Astrocyte (in vitro differentiated cells and primary cell): Measurements from ENCODE around the gene ATL2.

Experiments
- EZH2 ChIP-seq: IDR thresholded peaks from 2 replicates; pipeline ENCODE4 v1.6.1; 2012; ENCODE audit warnings: mild to moderate bottlenecking, low read length, inconsistent platforms; ENCODE audit not compliant: insufficient read depth
- TF ChIP-seq, protein P1 (sequence below): IDR thresholded peaks from 2 replicates; pipeline ENCODE4 v1.5.1; 2011; ENCODE audit warnings: low read depth, mild to moderate bottlenecking, inconsistent platforms, low read length, moderate library complexity; ENCODE audit not compliant: insufficient read depth

DNA sequence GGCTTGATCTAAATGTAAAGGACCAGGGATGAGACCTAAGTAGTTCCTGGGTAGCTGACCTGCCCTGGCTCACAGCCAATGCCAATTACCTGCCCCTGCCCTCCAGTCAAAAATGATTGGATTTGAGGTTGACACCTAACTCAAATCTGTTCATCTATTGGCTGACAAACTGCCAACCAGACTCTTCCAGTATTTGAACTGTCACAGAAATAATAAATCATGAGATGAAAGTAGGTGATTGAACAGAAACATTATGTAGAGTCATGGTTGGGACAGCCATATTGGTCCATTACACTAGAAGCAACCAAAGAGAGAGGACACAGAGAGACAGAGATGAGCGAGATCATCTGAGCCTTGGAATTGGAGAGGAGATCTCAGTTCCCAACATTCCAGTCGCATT, 109.1 kb downstream of the ATL2 start:
- TF ChIP-seq, protein P1, sequence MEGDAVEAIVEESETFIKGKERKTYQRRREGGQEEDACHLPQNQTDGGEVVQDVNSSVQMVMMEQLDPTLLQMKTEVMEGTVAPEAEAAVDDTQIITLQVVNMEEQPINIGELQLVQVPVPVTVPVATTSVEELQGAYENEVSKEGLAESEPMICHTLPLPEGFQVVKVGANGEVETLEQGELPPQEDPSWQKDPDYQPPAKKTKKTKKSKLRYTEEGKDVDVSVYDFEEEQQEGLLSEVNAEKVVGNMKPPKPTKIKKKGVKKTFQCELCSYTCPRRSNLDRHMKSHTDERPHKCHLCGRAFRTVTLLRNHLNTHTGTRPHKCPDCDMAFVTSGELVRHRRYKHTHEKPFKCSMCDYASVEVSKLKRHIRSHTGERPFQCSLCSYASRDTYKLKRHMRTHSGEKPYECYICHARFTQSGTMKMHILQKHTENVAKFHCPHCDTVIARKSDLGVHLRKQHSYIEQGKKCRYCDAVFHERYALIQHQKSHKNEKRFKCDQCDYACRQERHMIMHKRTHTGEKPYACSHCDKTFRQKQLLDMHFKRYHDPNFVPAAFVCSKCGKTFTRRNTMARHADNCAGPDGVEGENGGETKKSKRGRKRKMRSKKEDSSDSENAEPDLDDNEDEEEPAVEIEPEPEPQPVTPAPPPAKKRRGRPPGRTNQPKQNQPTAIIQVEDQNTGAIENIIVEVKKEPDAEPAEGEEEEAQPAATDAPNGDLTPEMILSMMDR: no peak
- no peak for TF ChIP-seq EZH2
